AML-193 (cell line): ENCODE data around the gene KLHL6.
"Not testable (repeated sequence)": the region's sequence is repeated elsewhere in the genome, so short reads cannot be mapped to it uniquely, and the experiment has no call there.

Experiments used
- DNase-seq, 2 experiments: peaks; one replicate each; lab custom pipeline; 2025; lab: John Stamatoyannopoulos, UW

The KLHL6 gene

GRCh38 chr3:183485093-183485492, 70.4 kb downstream of the KLHL6 start:
- DNase-seq, result no peak

GRCh38 chr3:183484431-183485075, 71.0 kb downstream of the KLHL6 start:
- no peak for DNase-seq

GRCh38 chr3:183481582-183481981, 73.9 kb downstream of the KLHL6 start:
- DNase-seq, result no peak

GRCh38 chr3:183478501-183478900, 77.0 kb downstream of the KLHL6 start:
- DNase-seq, result no peak

GRCh38 chr3:183477801-183478456, 77.6 kb downstream of the KLHL6 start:
- DNase-seq, result no peak

GRCh38 chr3:183475764-183476162, 79.7 kb downstream of the KLHL6 start:
- DNase-seq, result not testable (repeated sequence)

GRCh38 chr3:183475016-183475763, 80.3 kb downstream of the KLHL6 start:
- no peak for DNase-seq

GRCh38 chr3:183473969-183474368, 81.5 kb downstream of the KLHL6 start:
- DNase-seq, result no peak

- DNase-seq, result no peak
Measured at GRCh38 chr3:183472155-183472554, 83.4 kb downstream of the KLHL6 start.

- DNase-seq, result no peak
Measured at GRCh38 chr3:183468424-183468823, 87.1 kb downstream of the KLHL6 start.

GRCh38 chr3:183466575-183466974, 88.9 kb downstream of the KLHL6 start:
- DNase-seq, result no peak

GRCh38 chr3:183465710-183466109, 89.8 kb downstream of the KLHL6 start:
- not testable (repeated sequence) for DNase-seq

- no peak for DNase-seq
Measured at GRCh38 chr3:183464480-183464879, 91.0 kb downstream of the KLHL6 start.

GRCh38 chr3:183460081-183461055, 95.1 kb downstream of the KLHL6 start:
- no peak for DNase-seq

- no peak for DNase-seq
Measured at GRCh38 chr3:183455089-183455488, 100.4 kb downstream of the KLHL6 start.

GRCh38 chr3:183454064-183454463, 101.4 kb downstream of the KLHL6 start:
- DNase-seq, result no peak

GRCh38 chr3:183449791-183450190, 105.7 kb downstream of the KLHL6 start:
- DNase-seq, result no peak

- peak; percentile 26 to 37 for DNase-seq
Measured at GRCh38 chr3:183449391-183449790, 106.1 kb downstream of the KLHL6 start.

GRCh38 chr3:183448369-183449128, 107.0 kb downstream of the KLHL6 start:
- DNase-seq, result no peak

- peak; percentile 87 to 94 for DNase-seq
Measured at GRCh38 chr3:183447206-183448001, 108.1 kb downstream of the KLHL6 start.
